Breast epithelium (tissue), 4 donors: Measurements from ENCODE around the gene ARHGAP25. TPM values are rescaled to one million over a fixed set of nuclear protein-coding genes. Genes with fewer than 3 reads are reported as not detected.

Experiments used
- DNase-seq, 2 donors: peaks; one replicate each; pipeline ENCODE4 v3.0.0-alpha.2; 2019; ENCODE audit warnings: low spot score in 2 of 2
- H3K27ac ChIP-seq, 2 donors: fragments of 200-600 bp; sonication (generic) in 1 of 2; one replicate each; pipeline ENCODE4 v1.5.1; 2016 to 2019; ENCODE audit warnings: mild to moderate bottlenecking in 1 of 2
- H3K27me3 ChIP-seq, 2 donors: fragments of 200-600 bp; sonication (generic) in 1 of 2; one replicate each; pipeline versions ENCODE4 v1.5.1 to v1.6.0; 2017 to 2019; ENCODE audit warnings: control low read depth in 1 of 2, mild to moderate bottlenecking in 1 of 2
- H3K36me3 ChIP-seq: fragments of 200-600 bp; one replicate; pipeline ENCODE4 v1.5.1; 2019
- H3K4me1 ChIP-seq, 2 donors: fragments of 200-600 bp; sonication (generic); one replicate each; pipeline ENCODE4 v1.5.1; 2016 to 2019; ENCODE audit warnings: control low read depth in 1 of 2
- H3K4me3 ChIP-seq, 3 donors: fragments of 200-600 bp; sonication (generic); 1 replicate in 2 of 3; 2 replicates in 1 of 3; pipeline ENCODE4 v1.5.1; 2016 to 2019; ENCODE audit warnings: mild to moderate bottlenecking in 3 of 3, moderate library complexity in 2 of 3
- H3K9me3 ChIP-seq, 2 donors: fragments of 200-600 bp; sonication (generic) in 1 of 2; one replicate each; pipeline ENCODE4 v1.5.1; 2016 to 2019; ENCODE audit warnings: control low read depth in 1 of 2
- CTCF ChIP-seq, 3 donors: fragments of 450-650 bp; IDR thresholded peaks; one replicate each; pipeline ENCODE4 v1.5.1; 2016 to 2017; ENCODE audit warnings: antibody characterized with exemption in 3 of 3, mild to moderate bottlenecking in 3 of 3, moderate library complexity in 3 of 3
- POLR2A ChIP-seq: fragments of 450-650 bp; IDR thresholded peaks from one replicate; pipeline ENCODE4 v1.6.1; 2016; ENCODE audit warnings: antibody characterized with exemption, mild to moderate bottlenecking, moderate library complexity
- POLR2AphosphoS5 ChIP-seq, 3 donors: sonication (generic); formaldehyde crosslinking; IDR thresholded peaks; one replicate each; pipeline ENCODE4 v1.6.1; 2017; ENCODE audit warnings: antibody characterized with exemption in 3 of 3
- intact Hi-C: fragments of 100-400 bp; cut with DNase I; formaldehyde crosslinking; loops from one replicate; pipeline ENCODE4 v1.15.1; 2023; ENCODE audit warnings: low total_unique reads
- total RNA-seq, 3 donors: library from RNA; depleted of rRNA; stranded (reverse); fragments of >200 nt; gene quantifications; one replicate each; pipeline ENCODE4 v1.1.0, GENCODE V29; 2016

ARHGAP25 gene
- total RNA-seq, 3 donors from 2014 or later, result 7.8 to 10.8 (median 9.5) TPM

- no peak for DNase-seq
- H3K27ac ChIP-seq, result no peak overlapping the region
- no peaks in the 10 kb centered on the region for H3K9me3 ChIP-seq
- H3K4me3 ChIP-seq, result no peak overlapping the region
- no peaks in the 10 kb centered on the region for H3K36me3 ChIP-seq
- TF ChIP-seq POLR2AphosphoS5 (IDR thresholded peaks at IDR 0.05) (no peak), CTCF (IDR thresholded peaks at IDR 0.05) (no peak), POLR2A (no peak)
- intact Hi-C loops, result no loop called here
- H3K27me3 ChIP-seq, result no peaks in the 10 kb centered on the region
- H3K4me1 ChIP-seq, result no peaks in the 10 kb centered on the region
Measured at GRCh38 chr2:68726100-68726499, 8.5 kb upstream of the ARHGAP25 start.

- no peaks in the 10 kb centered on the region for H3K4me1 ChIP-seq
- no peak for TF ChIP-seq POLR2A
- TF ChIP-seq CTCF (IDR thresholded peaks at IDR 0.05), result no peak
- TF ChIP-seq POLR2AphosphoS5 (IDR thresholded peaks at IDR 0.05), result no peak
- no peak for DNase-seq
- intact Hi-C loops, result no loop called here
- H3K27ac ChIP-seq, result no peak overlapping the region
- no peaks in the 10 kb centered on the region for H3K27me3 ChIP-seq
- H3K36me3 ChIP-seq, result no peaks in the 10 kb centered on the region
- no peak overlapping the region for H3K4me3 ChIP-seq
- H3K9me3 ChIP-seq, result no peaks in the 10 kb centered on the region
Measured at GRCh38 chr2:68726608-68727367, 7.8 kb upstream of the ARHGAP25 start.

GRCh38 chr2:68727683-68728375, 6.8 kb upstream of the ARHGAP25 start:
- H3K9me3 ChIP-seq, result no peaks in the 10 kb centered on the region
- H3K27me3 ChIP-seq, result no peaks in the 10 kb centered on the region
- no peaks in the 10 kb centered on the region for H3K4me1 ChIP-seq
- H3K27ac ChIP-seq, result no peak overlapping the region
- DNase-seq, result no peak
- intact Hi-C loops, result no loop called here
- H3K4me3 ChIP-seq, result no peak overlapping the region
- TF ChIP-seq CTCF (IDR thresholded peaks at IDR 0.05) (no peak), POLR2A (no peak), POLR2AphosphoS5 (IDR thresholded peaks at IDR 0.05) (no peak)
- H3K36me3 ChIP-seq, result no peaks in the 10 kb centered on the region

DNA sequence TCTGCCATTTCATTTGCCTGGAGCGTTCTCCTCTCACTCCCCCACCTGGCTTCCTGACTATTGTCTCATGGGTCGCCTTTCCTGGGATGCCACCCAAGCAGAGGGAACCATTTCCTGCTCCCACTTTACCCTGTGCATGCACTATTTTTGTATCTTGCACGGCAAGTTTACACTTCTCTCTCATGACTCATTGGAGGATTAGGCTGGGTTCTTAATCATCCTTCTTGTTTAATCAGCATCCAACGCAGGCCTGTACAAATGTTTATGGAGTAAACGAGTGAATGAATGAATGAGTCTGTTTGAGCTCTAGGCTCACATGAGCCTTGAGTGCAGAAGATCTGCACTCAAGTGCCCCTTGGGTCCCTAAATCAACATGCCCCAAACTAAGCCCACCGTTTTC, 3.8 kb upstream of the ARHGAP25 start:
- TF ChIP-seq CTCF (IDR thresholded peaks at IDR 0.05) (no peak), POLR2AphosphoS5 (IDR thresholded peaks at IDR 0.05) (no peak), POLR2A (no peak)
- Histone ChIP-seq H3K27me3 (no peaks in the 10 kb centered on the region), H3K9me3 (no peaks in the 10 kb centered on the region), H3K27ac (no peak overlapping the region), H3K36me3 (no peaks in the 10 kb centered on the region), H3K4me3 (no peak overlapping the region), H3K4me1 (no peaks in the 10 kb centered on the region)
- DNase-seq, result no peak
- intact Hi-C loops, result no loop called here
